Thyroid gland (tissue), 4 donors: ENCODE data around the gene GBP5.

Experiments
- POLR2A ChIP-seq, 2 donors: fragments of 450-650 bp; IDR thresholded peaks; one replicate each; pipeline ENCODE4 v1.6.1; 2017; ENCODE audit warnings: antibody characterized with exemption in 2 of 2, mild to moderate bottlenecking in 2 of 2, moderate library complexity in 1 of 2
- TF ChIP-seq, protein P1 (sequence below), 6 experiments: fragments of 200-600 bp in 3 of 6; fragments of 450-650 bp in 3 of 6; sonication (generic) in 3 of 6; IDR thresholded peaks; one replicate each; pipeline ENCODE4 v1.5.1; 2016 to 2019; ENCODE audit warnings: antibody characterized with exemption in 6 of 6, mild to moderate bottlenecking in 2 of 6, inconsistent platforms in 1 of 6, moderate library complexity in 1 of 6

DNA sequence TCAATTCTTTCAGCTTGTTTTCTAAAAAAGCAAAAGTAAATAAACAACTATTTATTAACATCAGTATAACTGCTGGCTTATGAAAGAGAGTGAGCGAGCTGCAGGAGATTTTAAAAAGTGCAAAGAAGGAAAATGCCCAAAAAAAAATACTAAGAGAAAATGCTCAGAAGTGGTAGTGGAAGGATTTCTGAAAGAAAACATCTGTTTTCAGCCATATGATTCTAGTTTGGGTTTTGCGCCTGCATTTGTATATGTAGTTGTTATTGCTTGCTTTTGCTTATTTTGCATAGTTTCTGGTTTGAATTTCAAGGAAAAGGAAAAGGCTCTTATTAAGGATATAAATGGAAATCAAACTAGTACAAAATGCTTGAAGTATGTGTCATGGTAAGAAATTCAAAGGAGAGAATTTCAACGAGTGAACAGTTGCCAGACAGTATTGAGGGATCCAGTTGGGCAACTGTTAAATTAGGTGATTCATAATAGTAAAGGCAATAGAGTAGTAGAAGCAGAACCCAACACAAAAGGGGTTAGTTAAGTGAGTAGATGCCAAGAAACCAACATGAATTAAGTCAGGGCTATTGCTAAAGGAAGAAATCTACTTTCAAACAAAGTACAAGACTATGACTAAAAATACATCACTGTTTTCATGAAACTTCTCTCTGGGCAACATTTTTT lies 1.2 kb downstream of the GBP5 start:
- TF ChIP-seq, protein P1, sequence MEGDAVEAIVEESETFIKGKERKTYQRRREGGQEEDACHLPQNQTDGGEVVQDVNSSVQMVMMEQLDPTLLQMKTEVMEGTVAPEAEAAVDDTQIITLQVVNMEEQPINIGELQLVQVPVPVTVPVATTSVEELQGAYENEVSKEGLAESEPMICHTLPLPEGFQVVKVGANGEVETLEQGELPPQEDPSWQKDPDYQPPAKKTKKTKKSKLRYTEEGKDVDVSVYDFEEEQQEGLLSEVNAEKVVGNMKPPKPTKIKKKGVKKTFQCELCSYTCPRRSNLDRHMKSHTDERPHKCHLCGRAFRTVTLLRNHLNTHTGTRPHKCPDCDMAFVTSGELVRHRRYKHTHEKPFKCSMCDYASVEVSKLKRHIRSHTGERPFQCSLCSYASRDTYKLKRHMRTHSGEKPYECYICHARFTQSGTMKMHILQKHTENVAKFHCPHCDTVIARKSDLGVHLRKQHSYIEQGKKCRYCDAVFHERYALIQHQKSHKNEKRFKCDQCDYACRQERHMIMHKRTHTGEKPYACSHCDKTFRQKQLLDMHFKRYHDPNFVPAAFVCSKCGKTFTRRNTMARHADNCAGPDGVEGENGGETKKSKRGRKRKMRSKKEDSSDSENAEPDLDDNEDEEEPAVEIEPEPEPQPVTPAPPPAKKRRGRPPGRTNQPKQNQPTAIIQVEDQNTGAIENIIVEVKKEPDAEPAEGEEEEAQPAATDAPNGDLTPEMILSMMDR (IDR thresholded peaks at IDR 0.05): no peak
- no peak for TF ChIP-seq POLR2A (IDR thresholded peaks at IDR 0.05)
